ENCODE measurements around the gene SLCO4A1. TPM values are rescaled to one million over a fixed set of nuclear protein-coding genes. Genes with fewer than 3 reads are reported as not detected.

Gene SLCO4A1
- total RNA-seq, 4 donors from 2014 or later: 15.9 to 20.2 (median 19.2) TPM

- Histone ChIP-seq H3K4me1 (peaks cover 0 to 25% (median 0%) of the 10 kb centered on the region in 3 donors), H3K36me3 (no peaks in the 10 kb centered on the region), H3K27ac (no peak overlapping the region), H3K4me3 (no peak overlapping the region), H3K9me3 (no peaks in the 10 kb centered on the region), H3K27me3 (peaks cover 15% of the 10 kb centered on the region)
- TF ChIP-seq POLR2AphosphoS5 (IDR thresholded peaks at IDR 0.05): no peak
- TF ChIP-seq EP300 (IDR thresholded peaks at IDR 0.05): no peak
- no peak for TF ChIP-seq POLR2A (IDR thresholded peaks at IDR 0.05)
- no peak for ATAC-seq
- WGBS, 2 donors (ENCODE audit: low coverage in 1 of 2): 82% methylated on average over 6 of the region's 10 CpGs; no CpG with 5 or more reads in 1 of the 2 donors
Measured at GRCh38 chr20:62669249-62669648, 26.9 kb downstream of the SLCO4A1 start.

GRCh38 chr20:62670156-62670555, 27.9 kb downstream of the SLCO4A1 start:
- 86 to 92% methylated on average over 6 to 14 of the region's 14 CpGs for WGBS, 2 donors (ENCODE audit: low coverage in 1 of 2)
- Histone ChIP-seq H3K27ac (no peak overlapping the region), H3K27me3 (peaks cover 23% of the 10 kb centered on the region), H3K4me3 (no peak overlapping the region), H3K4me1 (peaks cover 0 to 25% (median 0%) of the 10 kb centered on the region in 3 donors), H3K36me3 (no peaks in the 10 kb centered on the region), H3K9me3 (no peaks in the 10 kb centered on the region)
- ATAC-seq: no peak
- TF ChIP-seq CTCF (IDR thresholded peaks at IDR 0.05) (no peak), POLR2AphosphoS5 (IDR thresholded peaks at IDR 0.05) (no peak), EP300 (IDR thresholded peaks at IDR 0.05) (no peak), POLR2A (IDR thresholded peaks at IDR 0.05) (no peak)

GRCh38 chr20:62670998-62671397, 28.7 kb downstream of the SLCO4A1 start:
- 93% methylated on average over 3 of the region's 17 CpGs; no CpG with 5 or more reads in 1 of the 2 donors for WGBS, 2 donors (ENCODE audit: low coverage in 1 of 2)
- H3K4me1 ChIP-seq: peaks cover 0 to 25% (median 0%) of the 10 kb centered on the region in 3 donors
- no peak overlapping the region for H3K27ac ChIP-seq
- no peak for TF ChIP-seq POLR2A (IDR thresholded peaks at IDR 0.05)
- no peak for TF ChIP-seq POLR2AphosphoS5 (IDR thresholded peaks at IDR 0.05)
- TF ChIP-seq EP300 (IDR thresholded peaks at IDR 0.05): no peak
- no peak for TF ChIP-seq CTCF (IDR thresholded peaks at IDR 0.05)
- H3K4me3 ChIP-seq: no peak overlapping the region
- H3K27me3 ChIP-seq: peaks cover 25% of the 10 kb centered on the region
- no peaks in the 10 kb centered on the region for H3K36me3 ChIP-seq
- H3K9me3 ChIP-seq: no peaks in the 10 kb centered on the region
- ATAC-seq: no peak

GRCh38 chr20:62671765-62672164, 29.5 kb downstream of the SLCO4A1 start:
- WGBS, 2 donors (ENCODE audit: low coverage in 1 of 2): 80 to 87% methylated on average over 3 to 7 of the region's 15 CpGs
- Histone ChIP-seq H3K9me3 (no peaks in the 10 kb centered on the region), H3K36me3 (no peaks in the 10 kb centered on the region), H3K4me1 (peaks cover 0 to 18% (median 0%) of the 10 kb centered on the region in 3 donors), H3K27me3 (peaks cover 27% of the 10 kb centered on the region), H3K27ac (no peak overlapping the region), H3K4me3 (no peak overlapping the region)
- no peak for ATAC-seq
- TF ChIP-seq POLR2A (IDR thresholded peaks at IDR 0.05) (no peak), CTCF (IDR thresholded peaks at IDR 0.05) (no peak), POLR2AphosphoS5 (IDR thresholded peaks at IDR 0.05) (no peak), EP300 (IDR thresholded peaks at IDR 0.05) (no peak)

GRCh38 chr20:62674370-62674769, 32.1 kb downstream of the SLCO4A1 start:
- 80 to 83% methylated on average over 3 to 4 of the region's 11 CpGs for WGBS, 2 donors (ENCODE audit: low coverage in 1 of 2)
- Histone ChIP-seq H3K36me3 (no peaks in the 10 kb centered on the region), H3K4me3 (no peak overlapping the region), H3K9me3 (peaks cover 0 to under 1% (median 0%) of the 10 kb centered on the region in 3 donors), H3K27me3 (peaks cover 29% of the 10 kb centered on the region), H3K4me1 (no peaks in the 10 kb centered on the region), H3K27ac (no peak overlapping the region)
- no peak for ATAC-seq
- TF ChIP-seq CTCF (IDR thresholded peaks at IDR 0.05) (no peak), POLR2A (IDR thresholded peaks at IDR 0.05) (no peak), EP300 (IDR thresholded peaks at IDR 0.05) (no peak), POLR2AphosphoS5 (IDR thresholded peaks at IDR 0.05) (no peak)
